Psoas muscle (tissue), 8 donors: ENCODE measurements around the gene COMMD2. TPM values are rescaled to one million over a fixed set of nuclear protein-coding genes. Genes with fewer than 3 reads are reported as not detected.

ENCODE experiments used
- ATAC-seq, 4 donors: fragments of 200-7000 bp; cut with Tn5 transposase; one replicate each; pipeline ENCODE4 v1.9.1; 2020; ENCODE audit warnings: moderate library complexity in 3 of 4, mild to moderate bottlenecking in 2 of 4
- DNase-seq, 2 donors: peaks; one replicate each; pipeline ENCODE4 v3.0.0-alpha.2; 2020
- H3K27ac ChIP-seq: fragments of 200-600 bp; one replicate; pipeline ENCODE4 v1.8.0; 2022
- H3K27me3 ChIP-seq, 3 donors: fragments of 200-600 bp in 1 of 3; one replicate each; pipeline versions ENCODE4 v1.6.1 to v1.8.0; 2013 to 2022; ENCODE audit warnings: low read length in 2 of 3, mild to moderate bottlenecking in 2 of 3, moderate library complexity in 1 of 3; ENCODE audit not compliant: insufficient read depth in 3 of 3
- H3K36me3 ChIP-seq, 2 donors: fragments of 200-600 bp in 1 of 2; one replicate each; pipeline versions ENCODE4 v1.6.1 to v1.8.0; 2013 to 2022; ENCODE audit warnings: low read depth in 1 of 2, mild to moderate bottlenecking in 1 of 2, moderate library complexity in 1 of 2; ENCODE audit not compliant: insufficient read depth in 1 of 2
- H3K4me1 ChIP-seq: fragments of 200-600 bp; one replicate; pipeline ENCODE4 v1.8.0; 2022
- H3K4me3 ChIP-seq: fragments of 200-600 bp; one replicate; pipeline ENCODE4 v1.8.0; 2022; ENCODE audit warnings: mild to moderate bottlenecking
- H3K9me3 ChIP-seq: fragments of 200-600 bp; one replicate; pipeline ENCODE4 v1.8.0; 2022
- CTCF ChIP-seq: fragments of 200-600 bp; IDR thresholded peaks from one replicate; pipeline ENCODE4 v1.8.0; 2022; ENCODE audit warnings: antibody characterized with exemption
- WGBS, 3 donors: extraction: QIAGEN DNeasy Blood & Tissue Kit; methylation state at CpG; one replicate each; pipeline versions ENCODE4 v1.1.6 to v1.1.7; 2013; 5-methylcytosine and 5-hydroxymethylcytosine counted together
- intact Hi-C, 2 donors: fragments of 100-400 bp; cut with DNase I; formaldehyde crosslinking; loops; one replicate each; pipeline versions ENCODE4 v1.11.0 to v1.14.2; 2022
- polyA plus RNA-seq, 3 donors: library from polyadenylated mRNA; stranded (reverse); fragments of 200-250 nt; gene quantifications; one replicate each; pipeline ENCODE4 v1.2.3, GENCODE V29; 2013
- total RNA-seq, 4 donors: library from RNA; stranded (reverse); fragmentation: NEBNext Ultra II Directional in 2 of 4; extraction: Animal tissue kit (Norgen Biotek cat#: 25700) in 2 of 4; gene quantifications; one replicate each; pipeline versions ENCODE4 v1.2.1 to v1.2.4, GENCODE V29; 2021 to 2023
- donor health status: healthy with polysubstance abuse.
- donor health status: DM: no; HTN: no; CAD: no; lungs with moderate emphysema.
- donor health status: Bipolar disorder and iron deficiency.
- donor health status: healthy.
- donor health status: DM: yes; HTN: yes; CAD: no.
- donor health status: DM: no; HTN: no; CAD: no.
- donor health status: DM: no; HTN: no; CAD: no.
- donor health status: DM: yes; HTN: yes; CAD: no.

The COMMD2 gene
- total and polyA plus RNA-seq, 7 donors: 7.7 to 22.8 (median 14.1) TPM

- intact Hi-C loops: loop anchor here in 1 of 2 donors (5.0 kb wide), 1 partner anchor 36 kb away; no protein-coding TSS in a partner anchor
- no peaks in the 10 kb centered on the region for H3K27me3 ChIP-seq
- peaks cover 4% of the 10 kb centered on the region for H3K9me3 ChIP-seq
- ATAC-seq (peak in 2 of 4 donors; percentile 46 to 49), DNase-seq (no peak)
- H3K4me3 ChIP-seq: no peak overlapping the region
- TF ChIP-seq CTCF: no peak
- no peak overlapping the region for H3K27ac ChIP-seq
- H3K4me1 ChIP-seq: no peaks in the 10 kb centered on the region
- no peaks in the 10 kb centered on the region for H3K36me3 ChIP-seq
- WGBS, 3 donors: 63 to 78% (median 76%) methylated on average over 4 of the region's 4 CpGs
These were observed 49.4 kb downstream of the COMMD2 start for GRCh38 chr3:149702691-149703441.

GRCh38 chr3:149701977-149702350, 50.3 kb downstream of the COMMD2 start:
- ATAC-seq (no peak), DNase-seq (no peak)
- H3K27me3 ChIP-seq: no peaks in the 10 kb centered on the region
- H3K4me1 ChIP-seq: no peaks in the 10 kb centered on the region
- H3K4me3 ChIP-seq: no peak overlapping the region
- H3K27ac ChIP-seq: no peak overlapping the region
- intact Hi-C loops: loop anchor here in 1 of 2 donors (5.0 kb wide), 1 partner anchor 35 kb away; no protein-coding TSS in a partner anchor
- H3K9me3 ChIP-seq: peaks cover 4% of the 10 kb centered on the region
- no peaks in the 10 kb centered on the region for H3K36me3 ChIP-seq
- 97 to 100% (median 100%) methylated on average over 1 of the region's 1 CpG for WGBS, 3 donors
- no peak for TF ChIP-seq CTCF

GRCh38 chr3:149701206-149701976, 50.9 kb downstream of the COMMD2 start:
- no peak for DNase-seq
- H3K27ac ChIP-seq: no peak overlapping the region
- no peak for ATAC-seq

More at GRCh38 chr3:149701206-149701976, 50.9 kb downstream of the COMMD2 start:
- no peak for TF ChIP-seq CTCF
- Histone ChIP-seq H3K9me3 (peaks cover 4% of the 10 kb centered on the region), H3K4me3 (no peak overlapping the region), H3K27me3 (no peaks in the 10 kb centered on the region), H3K36me3 (no peaks in the 10 kb centered on the region), H3K4me1 (no peaks in the 10 kb centered on the region)
- intact Hi-C loops: loop anchor here in 1 of 2 donors (5.0 kb wide), 1 partner anchor 34 kb away; no protein-coding TSS in a partner anchor
- WGBS, 3 donors: 89 to 92% (median 90%) methylated on average over 12 of the region's 12 CpGs

Other genes starting within 250 kb of the COMMD2 start
- gene WWTR1, start 94.5 kb downstream of the COMMD2 start, total RNA-seq: 10 to 100 TPM; 13.3 to 52.9 (median 30.1) TPM
- gene WWTR1, start 94.5 kb downstream of the COMMD2 start, polyA plus RNA-seq: 10 to 100 TPM in 1 of 3 donors, 1 to 10 TPM in 2; 6.7 to 53.5 (median 6.7) TPM
- gene ANKUB1, start 40.1 kb upstream of the COMMD2 start, total RNA-seq: not detected
- 1 to 10 TPM in 1 of 3 donors, not detected in 2; 2.9 TPM for gene ANKUB1, start 40.1 kb upstream of the COMMD2 start, polyA plus RNA-seq
- 10 to 100 TPM; 39.8 to 51.0 (median 43.9) TPM for gene RNF13, start 60.7 kb upstream of the COMMD2 start, total RNA-seq
- gene RNF13, start 60.7 kb upstream of the COMMD2 start, polyA plus RNA-seq: 10 to 100 TPM; 21.7 to 44.0 (median 32.9) TPM
- 100 to 1,000 TPM; 234 to 363 (median 325) TPM for gene PFN2, start 218.4 kb upstream of the COMMD2 start, total RNA-seq
- gene PFN2, start 218.4 kb upstream of the COMMD2 start, polyA plus RNA-seq: 100 to 1,000 TPM; 167 to 346 (median 237) TPM